ENCODE measurements around the gene TNIK.

- no peak for TF ChIP-seq CTCF (IDR thresholded peaks at IDR 0.05; ENCODE audit: low read depth, low read length)
- no peak for TF ChIP-seq EZH2phosphoT487 (IDR thresholded peaks at IDR 0.05; ENCODE audit: low read depth)
These were observed 401.2 kb downstream of the TNIK start for GRCh38 chr3:171058873-171059603.
